HG03442 (cell line): ENCODE data around the gene FNTB.
"Not testable (repeated sequence)": the region's sequence is repeated elsewhere in the genome, so short reads cannot be mapped to it uniquely, and the experiment has no call there.

Source experiments
- ATAC-seq: cut with Tn5 transposase; IDR thresholded peaks from one replicate; pipeline ENCODE4 v1.9.1; 2021; ENCODE audit warnings: mild to moderate bottlenecking, moderate library complexity; ENCODE audit not compliant: unreplicated experiment

Gene FNTB

GRCh38 chr14:65011538-65011937 is 24.8 kb downstream of the FNTB start:
- no peak for ATAC-seq

GRCh38 chr14:65012353-65012752 is 25.7 kb downstream of the FNTB start:
- ATAC-seq = no peak

GRCh38 chr14:65015391-65015790 is 28.7 kb downstream of the FNTB start:
- no peak for ATAC-seq

DNA sequence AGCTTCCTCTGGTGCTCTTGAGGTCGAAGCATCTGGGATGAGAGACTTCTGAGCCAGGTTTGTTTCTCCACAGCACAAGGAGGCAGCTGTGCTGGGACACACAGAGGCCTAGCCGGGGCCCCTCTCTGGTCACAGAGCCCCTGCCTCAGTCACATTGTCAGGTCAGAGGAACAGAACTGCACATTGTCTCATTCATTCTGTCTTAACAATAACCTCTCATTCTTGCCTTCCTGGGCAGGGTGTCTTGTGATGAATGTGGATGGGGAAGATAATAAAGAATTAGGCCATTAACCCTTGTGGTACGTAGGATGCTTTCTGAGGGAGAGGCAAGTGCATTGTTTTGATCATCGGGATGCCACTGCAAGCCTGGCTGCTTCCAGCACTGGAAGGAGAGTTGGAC is 29.8 kb downstream of the FNTB start:
- ATAC-seq = no peak

- no peak for ATAC-seq
Observed at GRCh38 chr14:65019944-65020566, 33.4 kb downstream of the FNTB start.

DNA sequence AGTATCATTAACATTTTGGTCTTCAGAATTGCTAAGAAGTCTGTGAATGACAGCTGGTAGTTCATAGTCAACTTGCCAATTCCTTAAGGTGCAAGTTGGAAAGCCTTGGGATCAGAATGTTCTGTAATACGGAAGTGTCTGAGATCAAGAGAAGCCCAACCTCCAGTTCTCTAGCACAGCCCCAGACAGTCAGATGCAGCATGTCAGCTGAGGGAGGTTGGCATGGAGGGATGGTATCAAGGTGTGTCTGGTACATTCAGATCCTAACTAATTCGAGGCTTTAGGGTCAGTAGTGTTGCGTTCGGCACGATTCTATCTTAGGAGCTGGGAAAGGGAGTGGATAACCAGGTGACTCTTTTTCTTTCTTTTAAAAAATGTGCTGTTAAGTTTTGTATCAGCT is 38.3 kb downstream of the FNTB start:
- ATAC-seq = no peak

GRCh38 chr14:65025818-65026217 is 39.1 kb downstream of the FNTB start:
- no peak for ATAC-seq

- ATAC-seq = no peak
Observed at GRCh38 chr14:65026526-65026925, 39.8 kb downstream of the FNTB start.

DNA sequence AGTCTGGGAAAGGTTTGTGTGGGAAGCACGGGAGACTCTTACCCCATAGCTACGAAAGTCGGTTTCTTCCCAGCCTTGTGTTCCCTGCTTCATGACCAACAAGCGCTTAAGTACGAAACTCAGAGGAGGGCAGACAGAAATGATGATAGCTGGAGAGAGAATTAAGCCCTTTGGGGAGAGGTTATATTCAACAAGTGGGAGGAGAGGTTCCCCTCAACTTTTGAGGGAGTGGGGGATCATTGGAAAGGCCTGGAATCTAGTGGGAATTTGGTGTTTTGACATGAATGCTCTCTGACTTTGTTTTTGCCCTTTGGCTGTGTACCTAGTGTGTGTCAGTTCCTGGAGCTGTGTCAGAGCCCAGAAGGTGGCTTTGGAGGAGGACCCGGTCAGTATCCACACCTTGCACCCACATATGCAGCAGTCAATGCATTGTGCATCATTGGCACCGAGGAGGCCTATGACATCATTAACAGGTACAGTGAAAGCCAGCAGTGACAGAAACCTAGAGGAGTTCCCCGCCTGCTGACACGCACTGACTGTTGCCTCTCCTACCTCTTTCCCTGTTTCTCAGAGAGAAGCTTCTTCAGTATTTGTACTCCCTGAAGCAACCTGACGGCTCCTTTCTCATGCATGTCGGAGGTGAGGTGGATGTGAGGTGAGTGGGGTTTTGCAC is 40.6 kb downstream of the FNTB start:
- ATAC-seq = no peak

GRCh38 chr14:65028937-65029336 is 42.2 kb downstream of the FNTB start:
- ATAC-seq = no peak

- ATAC-seq = not testable (repeated sequence)
Observed at GRCh38 chr14:65031321-65031720, 44.6 kb downstream of the FNTB start.

DNA sequence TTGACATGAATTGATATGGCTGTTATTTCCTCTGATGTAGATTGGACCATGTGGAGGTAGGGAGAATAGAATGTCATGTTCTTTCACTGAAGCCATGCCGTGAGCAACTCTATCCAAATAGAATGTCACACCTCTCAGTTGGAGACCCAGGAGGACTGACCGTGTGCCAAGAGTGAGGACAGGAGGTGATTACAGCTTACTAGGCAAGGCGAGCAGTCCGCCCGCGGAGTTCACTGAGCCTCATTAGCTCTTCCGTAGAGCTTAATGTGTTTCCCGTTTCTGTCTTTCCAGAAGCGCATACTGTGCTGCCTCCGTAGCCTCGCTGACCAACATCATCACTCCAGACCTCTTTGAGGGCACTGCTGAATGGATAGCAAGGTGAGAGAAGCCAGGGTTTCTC is 45.6 kb downstream of the FNTB start:
- ATAC-seq = no peak

GRCh38 chr14:65033181-65033580 is 46.5 kb downstream of the FNTB start:
- ATAC-seq = no peak

- no peak for ATAC-seq
Observed at GRCh38 chr14:65034021-65034420, 47.3 kb downstream of the FNTB start.

DNA sequence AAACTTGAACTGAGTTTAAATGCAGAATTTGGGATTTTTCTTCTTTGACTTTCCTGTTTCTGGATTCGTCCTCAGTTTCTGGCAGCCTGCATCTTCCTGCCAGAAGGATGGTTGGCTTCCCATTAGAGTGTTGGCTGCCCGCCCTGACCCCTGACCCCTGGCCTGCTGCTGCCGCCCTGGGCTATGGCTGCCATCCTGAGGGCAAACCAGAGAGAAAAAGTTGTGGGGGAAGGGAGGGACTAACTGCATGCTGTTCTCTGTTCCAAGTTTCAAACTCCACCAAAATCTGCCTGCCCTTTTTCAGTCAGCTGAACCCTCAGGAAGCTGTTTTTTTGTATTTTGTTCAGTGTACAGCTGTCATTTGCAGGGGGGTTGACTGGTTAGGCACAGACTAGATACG is 48.4 kb downstream of the FNTB start:
- ATAC-seq = no peak

GRCh38 chr14:65038966-65039365 is 52.3 kb downstream of the FNTB start:
- no peak for ATAC-seq

DNA sequence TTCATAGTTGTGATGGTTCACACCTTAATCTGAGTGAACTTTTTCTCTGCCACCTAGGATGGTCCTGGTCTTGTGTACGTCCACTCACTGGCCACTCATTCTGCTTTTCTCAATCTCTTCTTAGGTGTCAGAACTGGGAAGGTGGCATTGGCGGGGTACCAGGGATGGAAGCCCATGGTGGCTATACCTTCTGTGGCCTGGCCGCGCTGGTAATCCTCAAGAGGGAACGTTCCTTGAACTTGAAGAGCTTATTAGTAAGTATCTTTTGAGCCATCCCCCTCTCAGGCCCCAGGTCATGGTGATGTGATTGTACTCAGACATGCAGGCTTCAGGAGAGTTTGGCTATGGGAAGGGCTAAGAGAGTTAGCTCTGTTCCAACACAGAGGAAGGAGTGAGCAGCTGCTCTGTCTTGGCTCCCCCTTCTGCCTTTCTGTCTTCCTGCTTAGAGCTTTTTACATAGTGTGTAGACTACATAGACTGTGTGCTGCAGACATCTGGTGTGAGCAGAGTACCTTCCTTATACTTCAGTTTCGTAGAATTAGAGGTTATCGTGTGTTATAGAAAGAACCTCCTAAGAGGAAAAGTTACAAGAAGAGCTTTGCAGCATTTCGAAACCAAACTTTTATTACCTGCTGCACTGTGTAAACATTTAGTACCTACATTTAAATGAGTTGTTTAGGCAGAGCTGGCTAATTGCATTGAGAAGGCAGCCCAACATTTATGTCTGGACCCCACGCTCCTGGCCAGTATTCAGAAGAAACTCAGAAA is 54.2 kb downstream of the FNTB start:
- ATAC-seq = no peak

DNA sequence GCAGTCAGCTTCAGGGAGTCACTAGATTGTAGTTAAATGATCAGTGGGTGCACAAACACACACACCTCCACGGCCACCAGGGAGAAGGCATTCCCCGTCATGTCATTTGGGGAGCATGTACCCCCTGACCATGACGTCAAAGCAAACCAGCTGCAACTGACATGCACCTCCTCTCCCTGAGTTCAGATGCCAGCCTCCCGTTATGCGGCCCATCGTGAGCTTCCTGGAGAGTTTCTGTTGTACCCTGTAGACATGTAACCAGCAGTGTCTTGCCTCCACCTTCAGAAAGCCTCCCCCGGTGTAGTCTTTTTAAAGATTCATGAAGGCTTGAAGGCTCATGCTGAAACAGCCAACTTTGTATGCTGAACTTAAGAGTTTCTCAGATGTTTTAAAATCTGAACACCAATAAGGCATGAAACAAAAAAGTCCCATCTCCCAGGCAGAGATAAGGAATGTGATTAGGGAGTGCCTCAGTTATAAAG is 54.8 kb downstream of the FNTB start:
- ATAC-seq = no peak

DNA sequence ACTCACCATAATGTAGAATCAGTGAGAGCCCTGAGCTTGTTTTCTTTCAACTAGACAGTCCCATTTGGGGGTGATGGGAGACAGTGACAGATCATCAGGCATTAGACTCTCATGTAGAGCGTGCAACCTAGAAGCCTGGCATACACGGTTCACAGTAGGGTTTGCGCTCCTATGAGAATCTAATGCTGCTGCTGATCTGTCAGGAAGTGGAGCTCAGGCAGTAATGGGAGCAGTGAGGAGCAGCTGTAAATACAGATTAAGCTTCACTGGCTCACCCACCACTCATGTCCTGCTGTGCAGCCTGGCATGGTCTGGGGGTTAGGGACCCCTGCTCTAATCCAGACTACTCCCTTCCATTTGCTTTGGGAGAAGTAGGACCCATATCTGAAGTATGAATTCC is 55.6 kb downstream of the FNTB start:
- no peak for ATAC-seq

GRCh38 chr14:65042731-65043372 is 56.2 kb downstream of the FNTB start:
- no peak for ATAC-seq

GRCh38 chr14:65043893-65044595 is 57.3 kb downstream of the FNTB start:
- ATAC-seq = no peak
